T-helper 17 cell (primary cell): ENCODE measurements around the gene ZNFX1. TPM values are rescaled to one million over a fixed set of nuclear protein-coding genes. Genes with fewer than 3 reads are reported as not detected.

Experiments used
- ATAC-seq: fragments of 150-1000 bp; cut with Tn5 transposase; 2 replicates; pipeline ENCODE4 v1.10.0; 2021; ENCODE audit warnings: mild to moderate bottlenecking, moderate library complexity
- DNase-seq, 3 donors: peaks; one replicate each; pipeline versions ENCODE4 v3.0.0 to v3.0.0-alpha.2; 2020 to 2021
- H3K9me3 ChIP-seq: one replicate; pipeline ENCODE4 v1.7.0; 2013; ENCODE audit warnings: low read length, mild to moderate bottlenecking; ENCODE audit not compliant: control insufficient read depth, poor library complexity, severe bottlenecking
- H3K27ac Mint-ChIP-seq: one replicate; pipeline ENCODE4 v1.8.0; 2022; ENCODE audit warnings: mild to moderate bottlenecking, moderate library complexity, mixed read lengths
- H3K27me3 Mint-ChIP-seq: one replicate; pipeline ENCODE4 v1.8.0; 2022; ENCODE audit warnings: mixed read lengths
- H3K36me3 Mint-ChIP-seq: one replicate; pipeline ENCODE4 v1.8.0; 2022; ENCODE audit warnings: low read depth, mixed read lengths
- H3K4me1 Mint-ChIP-seq: one replicate; pipeline ENCODE4 v1.8.0; 2022; ENCODE audit warnings: mild to moderate bottlenecking, mixed read lengths
- H3K4me3 Mint-ChIP-seq: one replicate; pipeline ENCODE4 v1.8.0; 2022; ENCODE audit warnings: mild to moderate bottlenecking, moderate library complexity, mixed read lengths
- total RNA-seq, 4 donors: library from RNA in 2 of 4; stranded (reverse) in 2 of 4; gene quantifications; one replicate each; pipeline ENCODE4 v1.2.3 and lab custom pipeline; 2022 to 2026

Gene ZNFX1
- total RNA-seq, 2 donors from 2014 or later: 54.0 to 58.8 TPM

GRCh38 chr20:49245921-49246740, 31.7 kb downstream of the ZNFX1 start:
- no peak overlapping the region for H3K4me3 Mint-ChIP-seq
- peaks cover 2% of the 10 kb centered on the region for H3K36me3 Mint-ChIP-seq
- no peaks in the 10 kb centered on the region for H3K27me3 Mint-ChIP-seq
- H3K27ac Mint-ChIP-seq: peak overlapping the region; percentile 34
- peaks cover 7% of the 10 kb centered on the region for H3K4me1 Mint-ChIP-seq
- no peak for DNase-seq
- H3K9me3 ChIP-seq: no peaks in the 10 kb centered on the region
- ATAC-seq: peak; percentile 66

- no peak for DNase-seq
- peak overlapping the region; percentile 83 for H3K27ac Mint-ChIP-seq
- H3K9me3 ChIP-seq: no peaks in the 10 kb centered on the region
- H3K27me3 Mint-ChIP-seq: no peaks in the 10 kb centered on the region
- no peak overlapping the region for H3K4me3 Mint-ChIP-seq
- ATAC-seq: no peak
- H3K36me3 Mint-ChIP-seq: peaks cover 16% of the 10 kb centered on the region
- peaks cover 2% of the 10 kb centered on the region for H3K4me1 Mint-ChIP-seq
Measured at GRCh38 chr20:49237531-49237930, 40.3 kb downstream of the ZNFX1 start.

- H3K27ac Mint-ChIP-seq: peak overlapping the region; percentile 45
- peaks cover 16% of the 10 kb centered on the region for H3K36me3 Mint-ChIP-seq
- H3K4me1 Mint-ChIP-seq: peaks cover 2% of the 10 kb centered on the region
- no peaks in the 10 kb centered on the region for H3K9me3 ChIP-seq
- ATAC-seq (no peak), DNase-seq (no peak)
- no peaks in the 10 kb centered on the region for H3K27me3 Mint-ChIP-seq
- H3K4me3 Mint-ChIP-seq: no peak overlapping the region
Measured at GRCh38 chr20:49236301-49236700, 41.6 kb downstream of the ZNFX1 start.

- no peak overlapping the region for H3K4me3 Mint-ChIP-seq
- H3K36me3 Mint-ChIP-seq: peaks cover 19% of the 10 kb centered on the region
- no peaks in the 10 kb centered on the region for H3K9me3 ChIP-seq
- DNase-seq: no peak
- H3K4me1 Mint-ChIP-seq: peaks cover 2% of the 10 kb centered on the region
- H3K27me3 Mint-ChIP-seq: no peaks in the 10 kb centered on the region
- peak overlapping the region; percentile 77 for H3K27ac Mint-ChIP-seq
- ATAC-seq: no peak
Measured at GRCh38 chr20:49234831-49235230, 43.0 kb downstream of the ZNFX1 start.

GRCh38 chr20:49233226-49233625, 44.6 kb downstream of the ZNFX1 start:
- DNase-seq (no peak), ATAC-seq (no peak)
- Mint-ChIP-seq H3K36me3 (peaks cover 19% of the 10 kb centered on the region), H3K27ac (no peak overlapping the region), H3K27me3 (no peaks in the 10 kb centered on the region), H3K4me3 (no peak overlapping the region), H3K4me1 (peaks cover 2% of the 10 kb centered on the region)
- no peaks in the 10 kb centered on the region for H3K9me3 ChIP-seq

- DNase-seq: no peak
- H3K27ac Mint-ChIP-seq: peak overlapping the region; percentile 57
Measured at GRCh38 chr20:49231471-49231870, 46.4 kb downstream of the ZNFX1 start.

GRCh38 chr20:49230561-49231133, 47.2 kb downstream of the ZNFX1 start:
- peak overlapping the region; percentile 57 for H3K27ac Mint-ChIP-seq
- DNase-seq (no peak), ATAC-seq (peak; percentile 38)

More at GRCh38 chr20:49231471-49231870, 46.4 kb downstream of the ZNFX1 start:
- H3K4me3 Mint-ChIP-seq: no peak overlapping the region
- H3K36me3 Mint-ChIP-seq: peaks cover 14% of the 10 kb centered on the region
- no peaks in the 10 kb centered on the region for H3K9me3 ChIP-seq
- H3K27me3 Mint-ChIP-seq: no peaks in the 10 kb centered on the region
- no peak for ATAC-seq
- H3K4me1 Mint-ChIP-seq: peaks cover 2% of the 10 kb centered on the region

GRCh38 chr20:49230021-49230420, 47.8 kb downstream of the ZNFX1 start:
- peaks cover 19% of the 10 kb centered on the region for H3K36me3 Mint-ChIP-seq

More at GRCh38 chr20:49230561-49231133, 47.2 kb downstream of the ZNFX1 start:
- no peaks in the 10 kb centered on the region for H3K27me3 Mint-ChIP-seq
- peaks cover 6% of the 10 kb centered on the region for H3K4me1 Mint-ChIP-seq
- H3K9me3 ChIP-seq: no peaks in the 10 kb centered on the region
- no peak overlapping the region for H3K4me3 Mint-ChIP-seq
- H3K36me3 Mint-ChIP-seq: peaks cover 19% of the 10 kb centered on the region

GRCh38 chr20:49229381-49229780, 48.5 kb downstream of the ZNFX1 start:
- no peak overlapping the region for H3K4me3 Mint-ChIP-seq
- no peak for ATAC-seq
- H3K36me3 Mint-ChIP-seq: peaks cover 13% of the 10 kb centered on the region
- no peaks in the 10 kb centered on the region for H3K9me3 ChIP-seq
- no peak for DNase-seq
- peaks cover 6% of the 10 kb centered on the region for H3K4me1 Mint-ChIP-seq
- H3K27me3 Mint-ChIP-seq: no peaks in the 10 kb centered on the region
- H3K27ac Mint-ChIP-seq: peak overlapping the region; percentile 49

More at GRCh38 chr20:49230021-49230420, 47.8 kb downstream of the ZNFX1 start:
- DNase-seq (no peak), ATAC-seq (no peak)
- H3K27ac Mint-ChIP-seq: no peak overlapping the region
- peaks cover 6% of the 10 kb centered on the region for H3K4me1 Mint-ChIP-seq
- H3K27me3 Mint-ChIP-seq: no peaks in the 10 kb centered on the region
- no peak overlapping the region for H3K4me3 Mint-ChIP-seq
- no peaks in the 10 kb centered on the region for H3K9me3 ChIP-seq

- DNase-seq (no peak), ATAC-seq (no peak)
- Mint-ChIP-seq H3K27ac (peak overlapping the region; percentile 49), H3K4me3 (no peak overlapping the region), H3K36me3 (peaks cover 10% of the 10 kb centered on the region), H3K4me1 (peaks cover 4% of the 10 kb centered on the region), H3K27me3 (no peaks in the 10 kb centered on the region)
- H3K9me3 ChIP-seq: no peaks in the 10 kb centered on the region
Measured at GRCh38 chr20:49228676-49229075, 49.2 kb downstream of the ZNFX1 start.

GRCh38 chr20:49225896-49226295, 52.0 kb downstream of the ZNFX1 start:
- H3K9me3 ChIP-seq: no peaks in the 10 kb centered on the region
- DNase-seq: no peak
- Mint-ChIP-seq H3K4me1 (peaks cover 7% of the 10 kb centered on the region), H3K27ac (peak overlapping the region; percentile 49), H3K4me3 (no peak overlapping the region), H3K36me3 (peaks cover 5% of the 10 kb centered on the region), H3K27me3 (no peaks in the 10 kb centered on the region)
- ATAC-seq: no peak

- H3K27ac Mint-ChIP-seq: peak overlapping the region; percentile 99
- H3K27me3 Mint-ChIP-seq: no peaks in the 10 kb centered on the region
- H3K4me3 Mint-ChIP-seq: peak overlapping the region; percentile 98
- peaks cover 22% of the 10 kb centered on the region for H3K4me1 Mint-ChIP-seq
- H3K9me3 ChIP-seq: no peaks in the 10 kb centered on the region
- DNase-seq: no peak
- ATAC-seq: no peak
- peaks cover 6% of the 10 kb centered on the region for H3K36me3 Mint-ChIP-seq
Measured at GRCh38 chr20:49219924-49220831, 57.7 kb downstream of the ZNFX1 start.
